Measurements from ENCODE around the gene SYPL1. TPM values are rescaled to one million over a fixed set of nuclear protein-coding genes. Genes with fewer than 3 reads are reported as not detected.

Gene SYPL1
- total RNA-seq, 4 donors from 2014 or later = 83.6 to 135 (median 90.8) TPM

- no peaks in the 10 kb centered on the region for H3K27me3 ChIP-seq
- 55% methylated on average over 9 of the region's 9 CpGs for WGBS
- no peak overlapping the region for H3K4me3 ChIP-seq
- H3K4me1 ChIP-seq = peaks cover 32 to 61% (median 59%) of the 10 kb centered on the region in 4 donors
- no peaks in the 10 kb centered on the region for H3K9me3 ChIP-seq
- H3K36me3 ChIP-seq = no peaks in the 10 kb centered on the region
- H3K27ac ChIP-seq (replicated peaks in 1 of 4) = peak overlapping the region; percentile 36 to 83 (median 52)
- intact Hi-C loops (cut with DNase I) = no loop called here
- TF ChIP-seq POLR2A (IDR thresholded peaks at IDR 0.05; ENCODE audit: low read depth) (no peak), CTCF (IDR thresholded peaks at IDR 0.05) (no peak), POLR2AphosphoS5 (IDR thresholded peaks at IDR 0.05) (no peak), EP300 (IDR thresholded peaks at IDR 0.05) (no peak)
- DNase-seq (ENCODE audit: extremely low spot score) = no peak
Measured at GRCh38 chr7:106117786-106118544, 5.9 kb upstream of the SYPL1 start.

- Histone ChIP-seq H3K36me3 (no peaks in the 10 kb centered on the region), H3K9me3 (no peaks in the 10 kb centered on the region), H3K27ac (replicated peaks in 1 of 4) (peak overlapping the region; percentile 43 to 83 (median 73)), H3K4me1 (peaks cover 24 to 57% (median 55%) of the 10 kb centered on the region in 4 donors), H3K27me3 (no peaks in the 10 kb centered on the region), H3K4me3 (no peak overlapping the region)
- intact Hi-C loops (cut with DNase I) = no loop called here
- TF ChIP-seq POLR2A (IDR thresholded peaks at IDR 0.05; ENCODE audit: low read depth) (no peak), EP300 (IDR thresholded peaks at IDR 0.05) (no peak), CTCF (IDR thresholded peaks at IDR 0.05) (no peak), POLR2AphosphoS5 (IDR thresholded peaks at IDR 0.05) (no peak)
- WGBS = 82% methylated on average over 6 of the region's 6 CpGs
- DNase-seq (ENCODE audit: extremely low spot score) = no peak
Measured at GRCh38 chr7:106116161-106116704, 4.1 kb upstream of the SYPL1 start.

GRCh38 chr7:106114716-106115383 is 2.7 kb upstream of the SYPL1 start:
- WGBS = 70% methylated on average over 5 of the region's 5 CpGs
- DNase-seq (ENCODE audit: extremely low spot score) = no peak
- Histone ChIP-seq H3K9me3 (no peaks in the 10 kb centered on the region), H3K27ac (replicated peaks in 1 of 4) (peak overlapping the region; percentile 57 to 83 (median 73)), H3K27me3 (no peaks in the 10 kb centered on the region), H3K4me1 (peaks cover 19 to 62% (median 58%) of the 10 kb centered on the region in 4 donors), H3K4me3 (no peak overlapping the region), H3K36me3 (no peaks in the 10 kb centered on the region)
- intact Hi-C loops (cut with DNase I) = no loop called here
- TF ChIP-seq POLR2AphosphoS5 (IDR thresholded peaks at IDR 0.05) (peak; percentile 16 to 69), POLR2A (IDR thresholded peaks at IDR 0.05; ENCODE audit: low read depth) (no peak)

- TF ChIP-seq POLR2AphosphoS5 (IDR thresholded peaks at IDR 0.05) = no peak
- TF ChIP-seq POLR2A (IDR thresholded peaks at IDR 0.05; ENCODE audit: low read depth) = no peak
- TF ChIP-seq EP300 (IDR thresholded peaks at IDR 0.05) = no peak
- TF ChIP-seq CTCF (IDR thresholded peaks at IDR 0.05) = no peak
- H3K4me1 ChIP-seq = peaks cover 31 to 73% (median 71%) of the 10 kb centered on the region in 4 donors
- no peaks in the 10 kb centered on the region for H3K27me3 ChIP-seq
- H3K36me3 ChIP-seq = no peaks in the 10 kb centered on the region
- WGBS = 90% methylated on average over 17 of the region's 17 CpGs
- no peak for DNase-seq (ENCODE audit: extremely low spot score)
- H3K27ac ChIP-seq (replicated peaks in 1 of 4) = peak overlapping the region; percentile 98 to 99 (median 98)
- intact Hi-C loops (cut with DNase I) = loop anchor here (2.0 kb wide), 1 partner anchor 46 kb away; no protein-coding TSS in a partner anchor
- no peaks in the 10 kb centered on the region for H3K9me3 ChIP-seq
- peak overlapping the region; percentile 76 to 85 (median 81) for H3K4me3 ChIP-seq
Measured at GRCh38 chr7:106112972-106113421, 885 bp upstream of the SYPL1 start.

Data from esophagus muscularis mucosa (tissue), 4 donors.